Dedifferentiated amniotic fluid mesenchymal stem cell (primary cell): ENCODE results near the gene GMFB.

Experiments
- DNase-seq: peaks from one replicate; pipeline ENCODE4 v3.0.0-alpha.2; 2016; ENCODE audit errors: extremely low spot score

GMFB gene

DNA sequence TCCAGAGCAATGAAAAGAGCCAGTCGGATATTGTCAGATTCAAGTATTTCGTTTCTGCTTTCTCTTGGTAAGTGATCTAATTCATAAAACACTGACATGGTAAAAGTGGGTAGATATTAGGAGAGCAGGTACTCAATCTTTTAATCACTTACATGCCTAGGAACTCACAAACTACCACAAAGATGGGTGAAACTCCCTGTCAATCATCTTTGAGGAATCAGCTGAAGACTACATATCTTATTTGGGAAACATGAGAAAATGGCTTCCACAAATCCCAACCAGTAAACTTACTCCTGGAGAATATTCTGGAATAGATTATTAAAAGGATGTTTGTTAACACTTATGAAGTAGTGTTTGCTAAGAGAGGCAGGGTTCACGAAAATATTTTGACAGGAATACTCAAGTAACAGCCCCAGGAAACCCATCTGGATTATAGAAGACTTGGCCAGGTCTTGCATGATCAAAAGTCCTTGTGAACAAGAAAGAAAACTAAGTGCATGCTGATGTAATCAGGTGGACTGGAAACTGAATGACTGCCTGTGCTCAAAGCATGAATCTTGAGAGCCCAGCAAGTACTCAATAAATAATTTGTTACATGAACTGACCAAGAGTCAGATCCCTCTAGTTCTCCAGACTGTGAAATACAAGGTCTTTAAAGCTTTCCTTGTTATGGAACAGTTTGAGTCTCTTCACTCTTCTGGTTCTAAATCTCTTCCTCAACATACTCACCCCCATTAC is 63.1 kb downstream of the GMFB start:
- no peak for DNase-seq

DNA sequence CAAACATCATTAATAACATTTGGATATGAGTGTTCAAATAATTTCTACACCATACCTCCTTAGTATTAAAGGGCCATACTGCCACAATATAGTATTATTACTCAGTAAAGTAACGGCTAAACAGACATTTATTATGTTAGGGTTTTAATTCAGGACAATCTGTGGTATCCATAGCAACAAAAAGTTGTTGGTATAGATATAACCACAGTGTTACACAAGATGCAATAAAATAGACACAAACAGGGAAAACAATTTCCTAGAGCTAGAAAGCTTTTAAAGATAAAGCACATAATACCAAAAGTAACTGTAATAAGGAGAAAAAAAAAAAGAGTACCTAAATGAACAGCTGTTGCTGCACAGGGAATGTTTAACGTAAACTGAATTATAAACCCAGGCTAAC is 63.7 kb downstream of the GMFB start:
- DNase-seq = no peak
